Measurements from ENCODE around the gene MEGF8.

The MEGF8 gene

DNA sequence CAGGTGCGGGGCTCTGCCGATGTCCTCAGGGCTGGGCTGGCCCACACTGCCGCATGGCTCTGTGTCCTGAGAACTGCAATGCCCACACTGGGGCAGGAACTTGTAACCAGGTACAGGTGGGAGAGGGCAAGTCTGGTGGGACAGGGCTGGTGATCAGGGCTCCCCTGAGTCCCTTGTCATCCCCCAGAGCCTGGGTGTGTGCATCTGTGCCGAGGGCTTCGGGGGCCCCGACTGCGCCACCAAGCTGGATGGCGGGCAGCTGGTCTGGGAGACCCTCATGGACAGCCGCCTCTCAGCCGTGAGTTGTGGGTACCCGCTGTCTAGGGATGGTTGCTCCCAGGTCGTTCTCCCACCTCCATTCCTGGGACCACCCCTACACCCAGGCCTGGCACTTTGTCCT, 30.5 kb downstream of the MEGF8 start:
- no peak overlapping the region for H3K9ac ChIP-seq
- H3K36me3 ChIP-seq (ENCODE audit: control insufficient read depth, insufficient read depth, low read length), result no peaks in the 10 kb centered on the region
- TF ChIP-seq, protein P1, sequence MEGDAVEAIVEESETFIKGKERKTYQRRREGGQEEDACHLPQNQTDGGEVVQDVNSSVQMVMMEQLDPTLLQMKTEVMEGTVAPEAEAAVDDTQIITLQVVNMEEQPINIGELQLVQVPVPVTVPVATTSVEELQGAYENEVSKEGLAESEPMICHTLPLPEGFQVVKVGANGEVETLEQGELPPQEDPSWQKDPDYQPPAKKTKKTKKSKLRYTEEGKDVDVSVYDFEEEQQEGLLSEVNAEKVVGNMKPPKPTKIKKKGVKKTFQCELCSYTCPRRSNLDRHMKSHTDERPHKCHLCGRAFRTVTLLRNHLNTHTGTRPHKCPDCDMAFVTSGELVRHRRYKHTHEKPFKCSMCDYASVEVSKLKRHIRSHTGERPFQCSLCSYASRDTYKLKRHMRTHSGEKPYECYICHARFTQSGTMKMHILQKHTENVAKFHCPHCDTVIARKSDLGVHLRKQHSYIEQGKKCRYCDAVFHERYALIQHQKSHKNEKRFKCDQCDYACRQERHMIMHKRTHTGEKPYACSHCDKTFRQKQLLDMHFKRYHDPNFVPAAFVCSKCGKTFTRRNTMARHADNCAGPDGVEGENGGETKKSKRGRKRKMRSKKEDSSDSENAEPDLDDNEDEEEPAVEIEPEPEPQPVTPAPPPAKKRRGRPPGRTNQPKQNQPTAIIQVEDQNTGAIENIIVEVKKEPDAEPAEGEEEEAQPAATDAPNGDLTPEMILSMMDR (IDR thresholded peaks at IDR 0.05), result no peak
- no peak overlapping the region for H3K27ac ChIP-seq
- no peak overlapping the region for H3K4me3 ChIP-seq (ENCODE audit: low read depth, low read length)
- no peaks in the 10 kb centered on the region for H3K9me3 ChIP-seq (ENCODE audit: control insufficient read depth, low read length)
- no peaks in the 10 kb centered on the region for H3K4me1 ChIP-seq
- H3K4me2 ChIP-seq (ENCODE audit: low read length), result no peak overlapping the region
- H3K79me2 ChIP-seq, result no peaks in the 10 kb centered on the region
- no peak overlapping the region for H2AFZ ChIP-seq
- no peaks in the 10 kb centered on the region for H3K27me3 ChIP-seq (ENCODE audit: control insufficient read depth, insufficient read depth, low read length)

DNA sequence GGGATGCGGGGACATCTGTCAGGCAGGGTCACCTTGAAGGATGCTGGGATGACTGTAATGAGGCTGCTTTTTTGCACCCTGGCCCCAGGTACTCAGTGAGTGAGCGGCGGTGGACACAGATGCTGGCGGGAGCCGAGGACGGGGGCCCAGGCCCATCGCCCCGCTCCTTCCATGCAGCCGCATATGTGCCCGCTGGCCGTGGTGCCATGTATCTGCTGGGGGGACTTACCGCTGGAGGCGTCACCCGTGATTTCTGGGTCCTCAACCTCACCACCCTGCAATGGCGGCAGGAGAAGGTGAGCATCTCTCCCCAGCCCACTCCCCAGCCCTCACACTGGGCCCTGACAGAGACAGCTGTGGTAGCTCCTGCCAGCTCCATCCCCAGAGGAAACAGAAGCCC, 31.3 kb downstream of the MEGF8 start:
- Histone ChIP-seq H3K27ac (no peak overlapping the region), H3K4me3 (ENCODE audit: low read depth, low read length) (no peak overlapping the region), H3K4me2 (ENCODE audit: low read length) (no peak overlapping the region), H2AFZ (no peak overlapping the region), H3K27me3 (ENCODE audit: control insufficient read depth, insufficient read depth, low read length) (no peaks in the 10 kb centered on the region), H3K9ac (no peak overlapping the region), H3K79me2 (no peaks in the 10 kb centered on the region), H3K36me3 (ENCODE audit: control insufficient read depth, insufficient read depth, low read length) (no peaks in the 10 kb centered on the region), H3K4me1 (no peaks in the 10 kb centered on the region), H3K9me3 (ENCODE audit: control insufficient read depth, low read length) (no peaks in the 10 kb centered on the region)
- TF ChIP-seq, protein P1 (IDR thresholded peaks at IDR 0.05), result no peak

DNA sequence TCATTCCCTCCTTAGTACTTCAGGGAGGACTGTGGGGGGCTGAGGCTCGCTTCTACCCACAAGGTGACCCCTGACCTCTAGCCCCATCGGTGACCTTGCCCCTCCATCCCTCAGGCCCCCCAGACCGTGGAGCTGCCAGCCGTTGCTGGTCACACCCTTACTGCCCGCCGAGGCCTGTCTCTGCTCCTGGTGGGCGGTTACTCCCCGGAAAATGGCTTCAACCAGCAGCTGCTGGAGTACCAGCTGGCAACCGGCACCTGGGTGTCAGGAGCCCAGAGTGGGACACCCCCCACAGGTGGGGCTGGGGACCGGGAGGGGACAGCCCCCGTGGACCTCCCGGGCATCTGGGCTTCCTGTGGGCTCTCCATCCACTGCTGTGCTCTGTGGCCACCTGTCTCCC, 31.9 kb downstream of the MEGF8 start:
- no peaks in the 10 kb centered on the region for H3K9me3 ChIP-seq (ENCODE audit: control insufficient read depth, low read length)
- H3K9ac ChIP-seq, result no peak overlapping the region
- no peaks in the 10 kb centered on the region for H3K36me3 ChIP-seq (ENCODE audit: control insufficient read depth, insufficient read depth, low read length)
- no peak overlapping the region for H3K4me3 ChIP-seq (ENCODE audit: low read depth, low read length)
- no peaks in the 10 kb centered on the region for H3K79me2 ChIP-seq
- TF ChIP-seq, protein P1 (IDR thresholded peaks at IDR 0.05), result no peak
- no peak overlapping the region for H3K4me2 ChIP-seq (ENCODE audit: low read length)
- no peaks in the 10 kb centered on the region for H3K27me3 ChIP-seq (ENCODE audit: control insufficient read depth, insufficient read depth, low read length)
- H3K4me1 ChIP-seq, result no peaks in the 10 kb centered on the region
- H2AFZ ChIP-seq, result no peak overlapping the region
- H3K27ac ChIP-seq, result no peak overlapping the region

DNA sequence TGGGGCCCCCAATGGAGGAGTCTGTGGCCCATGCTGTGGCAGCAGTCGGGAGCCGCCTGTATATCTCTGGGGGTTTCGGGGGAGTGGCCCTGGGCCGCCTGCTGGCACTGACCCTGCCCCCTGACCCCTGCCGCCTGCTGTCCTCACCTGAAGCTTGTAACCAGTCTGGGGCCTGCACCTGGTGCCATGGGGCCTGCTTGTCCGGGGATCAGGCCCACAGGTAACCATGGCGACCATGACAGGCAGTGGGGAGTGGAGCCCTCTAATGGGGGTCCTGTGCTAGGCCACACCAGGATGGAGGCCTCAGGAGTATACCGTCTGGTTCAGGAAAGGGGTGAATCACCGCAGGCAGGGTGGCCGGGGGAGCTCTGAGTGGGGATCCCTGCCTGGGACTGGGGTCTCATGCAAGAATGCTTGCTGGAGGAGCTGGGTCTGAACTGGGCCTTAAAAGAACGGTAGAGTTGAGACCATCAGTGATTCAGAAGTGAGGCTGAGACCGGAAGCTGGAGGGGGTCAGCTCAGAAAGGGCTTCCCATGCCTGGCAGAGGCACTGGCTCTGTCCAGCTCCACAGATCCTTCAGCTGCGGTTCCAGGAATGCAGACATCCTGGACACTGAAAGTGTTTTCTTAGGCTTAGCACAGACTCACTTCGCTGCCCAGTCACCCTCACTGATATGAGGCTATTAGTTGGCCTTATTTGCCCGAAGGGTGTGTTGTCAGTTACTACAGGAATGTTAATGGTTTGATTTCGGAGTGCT, 35.5 kb downstream of the MEGF8 start:
- H3K27me3 ChIP-seq (ENCODE audit: control insufficient read depth, insufficient read depth, low read length), result no peaks in the 10 kb centered on the region
- H2AFZ ChIP-seq, result no peak overlapping the region
- H3K36me3 ChIP-seq (ENCODE audit: control insufficient read depth, insufficient read depth, low read length), result no peaks in the 10 kb centered on the region
- no peak overlapping the region for H3K27ac ChIP-seq
- no peak overlapping the region for H3K4me2 ChIP-seq (ENCODE audit: low read length)
- no peaks in the 10 kb centered on the region for H3K9me3 ChIP-seq (ENCODE audit: control insufficient read depth, low read length)
- TF ChIP-seq, protein P1 (IDR thresholded peaks at IDR 0.05), result no peak
- no peak overlapping the region for H3K9ac ChIP-seq
- H3K4me3 ChIP-seq (ENCODE audit: low read depth, low read length), result no peak overlapping the region
- peaks cover 3% of the 10 kb centered on the region for H3K4me1 ChIP-seq
- H3K79me2 ChIP-seq, result no peaks in the 10 kb centered on the region

DNA sequence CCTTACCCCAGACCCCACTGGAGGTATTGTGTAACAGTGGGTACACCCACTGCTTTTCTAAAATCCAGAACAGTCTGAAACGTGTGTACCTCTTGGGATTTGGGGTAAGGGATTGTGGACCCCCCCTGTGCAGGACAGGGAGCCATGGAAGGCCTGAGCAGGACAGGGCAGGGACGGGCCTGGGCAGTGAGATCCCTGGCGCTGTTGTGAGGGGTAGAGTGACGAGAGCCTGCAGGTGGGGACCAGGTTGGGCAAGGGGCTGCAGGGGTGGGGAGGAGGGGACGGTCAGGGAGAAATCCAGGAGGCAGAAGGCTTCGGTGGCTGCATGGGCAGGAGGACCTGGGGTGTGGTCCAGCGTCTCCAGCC, 36.1 kb downstream of the MEGF8 start:
- TF ChIP-seq, protein P1 (IDR thresholded peaks at IDR 0.05), result no peak
- Histone ChIP-seq H3K36me3 (ENCODE audit: control insufficient read depth, insufficient read depth, low read length) (no peaks in the 10 kb centered on the region), H3K79me2 (no peaks in the 10 kb centered on the region), H3K4me3 (ENCODE audit: low read depth, low read length) (no peak overlapping the region), H3K9ac (no peak overlapping the region), H3K27me3 (ENCODE audit: control insufficient read depth, insufficient read depth, low read length) (no peaks in the 10 kb centered on the region), H3K27ac (no peak overlapping the region), H3K9me3 (ENCODE audit: control insufficient read depth, low read length) (no peaks in the 10 kb centered on the region), H3K4me1 (peaks cover 3% of the 10 kb centered on the region), H2AFZ (no peak overlapping the region), H3K4me2 (ENCODE audit: low read length) (no peak overlapping the region)
